Measurements from ENCODE around the gene STRIT1. TPM values are rescaled to one million over a fixed set of nuclear protein-coding genes. Genes with fewer than 3 reads are reported as not detected.
"Not testable (repeated sequence)": the region's sequence is repeated elsewhere in the genome, so short reads cannot be mapped to it uniquely, and the experiment has no call there.

STRIT1 gene
- total RNA-seq, 1 donor from 2014 or later = not detected

DNA sequence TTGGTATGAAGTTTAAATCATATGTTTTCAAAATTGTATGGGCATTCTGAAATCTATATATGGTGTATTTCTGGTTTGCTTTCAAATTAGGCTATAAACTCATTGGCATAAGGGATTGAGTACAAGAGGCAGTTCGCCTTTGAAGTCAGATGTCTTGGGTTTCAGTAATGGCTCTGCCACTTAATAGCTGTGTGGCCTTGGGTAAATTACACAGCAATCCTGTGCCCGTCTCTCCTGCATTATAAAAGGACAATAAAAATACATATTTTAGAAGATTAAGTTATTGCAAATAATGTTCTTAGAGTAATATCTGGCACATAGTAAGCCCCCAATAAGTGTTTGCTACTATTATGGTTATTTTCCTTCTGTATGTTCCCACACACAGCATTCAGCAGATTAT, 20.4 kb upstream of the STRIT1 start:
- DNase-seq (ENCODE audit: low read depth, low spot score) = no peak

DNA sequence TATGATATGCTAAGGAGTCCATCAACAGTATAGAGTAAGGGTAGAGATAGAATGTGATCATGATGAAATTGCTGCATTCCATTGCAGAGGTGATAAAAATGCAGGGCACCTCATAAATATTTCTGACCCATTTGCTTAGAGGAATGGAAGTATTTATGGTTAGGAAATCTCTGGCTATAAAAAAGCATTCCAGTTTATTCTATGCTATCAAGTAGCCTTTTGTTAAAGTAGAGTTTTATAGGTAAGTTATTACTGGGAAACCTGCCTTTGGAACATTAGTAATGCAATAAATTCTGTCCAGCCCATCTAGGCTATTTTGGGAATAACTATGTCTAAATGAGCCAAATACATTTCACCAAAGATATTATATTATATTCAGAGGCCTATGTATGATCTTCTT, 19.8 kb upstream of the STRIT1 start:
- DNase-seq (ENCODE audit: low read depth, low spot score) = no peak

DNA sequence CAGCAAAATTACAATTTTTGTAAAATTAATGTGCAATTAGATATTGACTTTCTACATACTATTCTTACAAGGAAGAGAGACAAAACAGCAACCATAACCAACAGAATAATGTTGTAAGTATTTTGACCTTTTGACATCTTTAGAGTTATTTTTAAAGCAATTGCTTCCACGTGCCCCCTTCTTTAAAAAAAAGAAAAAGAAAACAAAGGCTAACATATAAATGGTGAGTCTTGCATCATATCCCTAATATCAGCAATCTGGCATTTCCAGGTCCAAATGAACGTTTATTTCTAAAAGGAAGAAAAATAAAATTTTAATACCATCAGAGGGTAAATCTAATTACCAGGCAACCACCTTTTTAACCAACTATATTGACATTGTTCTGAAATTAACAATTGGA, 19.3 kb upstream of the STRIT1 start:
- no peak for DNase-seq (ENCODE audit: low read depth, low spot score)

DNA sequence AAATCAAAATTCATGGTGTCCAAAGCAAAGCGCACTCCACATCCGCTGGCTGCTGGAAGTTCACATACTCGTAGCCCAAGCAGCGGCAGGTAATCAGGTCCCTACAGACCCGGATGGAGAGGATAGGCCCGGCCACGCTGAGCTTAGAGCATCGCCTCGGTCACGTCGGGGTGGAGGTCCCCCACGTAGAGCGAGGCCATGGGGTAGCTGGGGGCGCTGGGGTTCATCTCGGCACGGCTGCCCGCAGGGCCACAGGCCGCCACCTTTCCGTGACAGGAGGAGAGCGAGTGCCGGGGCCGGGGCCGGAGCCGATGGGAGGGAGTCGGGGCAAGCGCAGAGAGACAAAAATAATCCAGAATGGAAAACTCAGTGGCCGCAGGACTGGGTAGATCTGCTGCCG, 16.1 kb upstream of the STRIT1 start:
- no peak for DNase-seq (ENCODE audit: low read depth, low spot score)

DNA sequence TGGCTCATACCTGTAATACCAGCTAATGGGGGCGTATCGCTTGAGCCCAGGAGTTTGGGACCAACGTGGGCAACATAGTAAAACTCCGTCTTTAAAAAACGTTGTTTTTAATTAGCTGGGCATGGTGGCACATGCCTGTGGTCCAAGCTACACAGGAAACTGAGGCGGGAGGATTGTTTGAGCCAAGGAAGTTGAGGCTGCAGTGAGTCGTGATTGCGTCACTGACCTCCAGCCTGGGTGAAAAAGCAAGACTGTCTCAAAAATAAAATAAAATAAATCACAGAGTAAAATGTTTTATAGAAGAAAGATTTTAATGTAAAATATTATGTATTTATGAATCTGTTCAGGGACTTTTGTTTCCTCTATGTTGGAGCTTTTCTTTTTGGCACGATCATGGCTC, 15.3 kb upstream of the STRIT1 start:
- DNase-seq (ENCODE audit: low read depth, low spot score) = no peak

DNA sequence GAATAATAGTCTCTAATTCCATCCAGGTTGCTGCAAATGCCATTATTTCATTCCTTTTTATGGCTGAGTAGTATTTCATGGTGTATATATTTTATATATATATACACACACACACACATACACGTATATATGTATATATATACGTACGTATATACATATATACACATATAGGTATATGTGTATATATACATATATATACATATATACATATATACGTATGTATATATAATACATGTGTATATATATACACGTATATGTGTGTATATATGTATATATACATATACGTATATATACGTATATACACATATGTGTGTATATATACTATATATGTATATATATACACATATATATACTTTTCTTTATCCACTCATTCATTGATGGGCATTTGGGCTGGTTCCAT, 13.7 kb upstream of the STRIT1 start:
- no peak for DNase-seq (ENCODE audit: low read depth, low spot score)

DNA sequence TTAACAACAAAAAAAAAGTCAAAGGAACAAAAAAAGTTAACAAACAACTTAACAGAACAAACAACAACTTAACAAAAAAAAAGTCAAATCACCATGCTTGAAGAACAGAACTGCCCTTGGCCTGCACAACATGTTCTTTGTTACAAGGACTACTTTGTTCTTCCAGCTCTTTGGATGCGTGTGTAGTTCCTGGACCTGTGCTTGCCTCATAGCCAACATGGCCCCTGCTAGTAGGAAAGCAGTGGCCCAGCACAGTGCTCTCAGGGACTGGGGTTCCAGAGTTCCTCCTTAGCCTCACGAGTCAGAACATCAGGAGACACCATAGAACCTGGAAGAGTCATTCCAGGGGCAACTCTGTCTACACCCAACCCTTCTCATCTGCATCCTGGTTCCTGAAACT, 10.9 kb upstream of the STRIT1 start:
- DNase-seq (ENCODE audit: low read depth, low spot score) = no peak

DNA sequence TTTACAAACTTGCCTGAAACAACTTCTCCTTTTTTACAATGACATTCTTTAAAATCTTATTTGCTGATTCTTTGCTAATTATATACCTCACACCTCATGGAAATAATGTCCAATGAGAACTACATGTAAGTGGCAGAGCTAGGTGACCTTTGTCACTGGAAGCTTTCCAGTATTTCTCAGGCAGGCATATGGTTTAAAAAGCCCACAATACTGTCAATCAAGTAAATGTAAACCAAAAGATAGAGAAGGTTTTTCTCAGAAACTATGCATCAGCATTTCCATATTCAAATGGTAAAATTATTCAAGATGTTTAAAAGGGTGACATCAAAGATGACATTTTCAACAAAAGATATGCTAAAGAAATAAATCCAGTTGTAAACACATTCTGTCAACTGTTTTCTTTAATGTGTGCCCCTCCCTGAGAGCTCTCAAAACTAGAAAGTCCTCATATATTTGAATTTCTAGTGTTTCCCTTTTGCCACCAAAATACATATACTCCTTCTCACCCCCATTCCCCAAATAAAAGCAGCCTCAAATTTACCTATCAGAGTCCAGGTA, 10.1 kb upstream of the STRIT1 start:
- no peak for DNase-seq (ENCODE audit: low read depth, low spot score)

DNA sequence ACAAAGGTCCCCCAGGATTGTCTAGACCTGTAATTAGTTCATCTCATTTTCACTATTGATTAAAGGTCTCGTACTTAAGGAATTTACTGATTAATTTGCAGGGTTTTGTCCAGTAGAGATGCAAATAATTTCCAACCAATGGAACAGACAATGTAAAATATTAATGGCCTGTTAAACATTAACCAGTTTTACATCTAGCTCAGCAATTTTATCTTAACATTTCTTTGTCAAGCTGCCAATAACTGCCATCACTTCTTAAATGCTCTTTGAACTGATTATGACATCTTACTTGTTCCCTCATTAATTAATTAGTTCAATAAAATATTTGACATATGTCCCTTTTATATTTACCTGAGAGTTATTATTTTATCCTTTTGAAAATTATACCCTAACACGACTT, 9.4 kb upstream of the STRIT1 start:
- no peak for DNase-seq (ENCODE audit: low read depth, low spot score)

DNA sequence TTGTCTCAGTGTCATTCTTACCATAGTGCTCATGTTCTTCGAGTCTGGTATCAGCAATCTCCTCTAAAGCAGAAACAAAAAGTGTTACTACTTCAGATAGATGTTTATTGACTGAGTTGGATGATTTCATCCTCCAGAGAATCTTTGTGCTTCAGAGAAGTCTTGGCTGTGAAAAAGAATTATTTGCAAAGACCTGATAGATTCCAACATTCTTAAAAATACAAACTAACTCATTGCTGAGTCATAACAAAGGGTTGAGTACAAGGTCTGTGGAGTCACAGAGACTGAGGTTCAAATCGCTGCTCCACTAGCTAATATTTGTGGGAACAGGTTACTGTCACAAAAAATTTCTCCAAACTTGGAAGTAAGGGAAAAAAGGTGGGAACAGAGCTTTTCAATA, 9.0 kb upstream of the STRIT1 start:
- DNase-seq (ENCODE audit: low read depth, low spot score) = no peak

DNA sequence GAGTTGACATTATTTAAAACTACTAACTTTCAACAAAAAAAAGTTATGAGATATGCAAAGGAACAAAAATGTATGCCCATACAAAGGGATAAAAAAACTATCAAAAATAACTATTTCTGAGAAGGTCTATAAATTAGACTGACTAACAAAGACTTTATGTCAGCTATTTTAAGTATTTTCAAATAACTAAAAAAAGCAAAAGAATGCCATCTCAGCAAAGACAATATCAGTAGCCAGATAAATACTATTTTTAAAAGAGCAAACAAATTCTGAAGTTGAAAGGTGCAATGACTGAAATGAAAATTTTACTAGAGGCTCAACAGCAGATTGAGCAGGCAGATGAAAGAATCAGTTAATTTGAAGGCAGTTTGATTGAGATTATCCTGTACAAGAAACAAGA, 3.6 kb upstream of the STRIT1 start:
- DNase-seq (ENCODE audit: low read depth, low spot score) = no peak

DNA sequence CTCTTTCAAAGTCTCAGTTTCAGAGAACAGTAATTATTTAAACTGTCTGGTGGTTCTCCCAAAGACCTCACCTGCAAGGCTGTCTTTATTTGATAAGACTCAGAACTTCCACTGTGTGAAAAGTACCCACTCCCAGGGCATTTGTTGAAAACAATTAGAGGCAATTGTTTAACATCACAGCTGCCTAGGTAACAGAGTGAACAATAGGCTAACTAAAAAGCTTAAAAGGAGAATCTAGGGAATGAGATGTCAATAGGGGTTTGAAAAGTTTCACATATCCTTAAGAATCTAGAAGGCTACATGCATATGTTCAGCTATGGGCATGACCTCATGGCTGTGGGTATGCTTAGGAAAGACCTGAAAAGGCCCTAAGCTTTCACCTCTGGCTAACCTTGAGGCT, 2.9 kb upstream of the STRIT1 start:
- no peak for DNase-seq (ENCODE audit: low read depth, low spot score)

DNA sequence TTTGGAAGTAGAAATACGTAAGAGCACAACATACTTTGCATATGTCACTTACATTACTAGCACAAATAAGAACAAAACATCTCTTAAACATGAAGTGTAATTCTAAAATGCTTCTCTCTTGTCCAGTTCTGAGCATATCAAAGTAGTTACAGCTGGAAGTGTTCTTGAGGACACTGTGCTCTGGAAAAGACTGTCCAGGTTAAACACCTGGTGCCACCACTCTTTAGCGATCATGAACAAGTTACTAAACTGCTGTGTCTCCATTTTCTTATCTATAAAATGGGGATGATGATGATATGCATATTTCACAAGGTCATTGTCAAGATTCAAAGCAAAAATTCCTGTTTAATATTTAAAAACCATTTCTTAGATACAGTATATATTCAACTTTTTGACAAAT, 790 bp downstream of the STRIT1 start:
- no peak for DNase-seq (ENCODE audit: low read depth, low spot score)

DNA sequence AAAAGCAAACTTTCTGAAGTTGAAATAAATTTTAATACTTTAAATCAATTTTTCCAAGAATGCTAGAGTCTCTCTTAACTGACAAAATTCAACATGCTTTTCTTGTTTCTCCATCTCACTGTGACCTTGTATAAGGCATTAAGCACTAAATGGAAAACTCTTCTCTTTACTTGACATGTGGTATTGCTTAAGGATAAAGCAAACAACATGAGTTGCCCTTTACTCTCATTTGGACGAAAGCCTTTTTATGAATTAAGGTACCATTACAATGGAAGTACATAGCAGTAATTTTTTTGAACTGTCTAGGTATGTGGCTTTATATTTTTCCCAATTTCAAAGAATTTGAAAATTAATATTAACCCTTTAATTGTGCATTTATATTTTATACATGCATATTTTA, 1.4 kb downstream of the STRIT1 start:
- no peak for DNase-seq (ENCODE audit: low read depth, low spot score)

DNA sequence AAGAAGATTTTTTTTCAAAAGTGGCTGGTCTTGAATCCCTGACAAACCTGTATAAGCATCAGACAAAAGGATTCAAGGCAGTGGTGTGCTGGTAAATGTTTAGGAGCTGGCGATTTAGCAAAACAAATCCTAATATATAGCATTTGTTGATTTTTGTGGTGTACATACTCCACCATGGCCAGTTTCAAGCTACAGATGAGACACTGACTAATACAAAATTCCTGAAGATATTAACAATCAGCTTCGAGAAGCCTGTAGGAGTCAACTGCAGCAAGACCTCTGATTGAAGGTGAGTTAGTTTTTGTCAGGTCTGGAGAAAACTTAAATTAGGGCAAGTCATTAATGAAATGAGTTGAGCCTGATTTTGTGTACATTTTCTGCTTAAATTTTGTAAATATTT, 6.7 kb downstream of the STRIT1 start:
- no peak for DNase-seq (ENCODE audit: low read depth, low spot score)

DNA sequence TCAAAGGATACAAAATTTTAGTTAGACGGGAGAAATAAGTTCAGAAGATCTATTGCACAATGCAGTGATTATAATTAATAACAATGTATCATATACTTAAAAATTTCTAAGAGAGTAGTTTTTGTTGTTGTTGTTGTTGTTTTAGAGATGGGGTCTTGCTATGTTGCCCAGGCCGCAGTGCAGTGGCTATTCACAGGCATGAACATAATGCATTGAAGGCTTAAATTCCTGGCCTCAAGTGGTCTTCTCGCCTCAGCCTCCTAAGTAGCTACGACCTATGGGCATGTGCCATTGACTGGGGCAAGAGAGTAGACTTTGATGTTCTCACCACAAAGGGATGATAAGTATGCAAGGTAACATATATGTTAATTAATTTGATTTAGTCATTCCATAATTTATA, 7.5 kb downstream of the STRIT1 start:
- no peak for DNase-seq (ENCODE audit: low read depth, low spot score)

DNA sequence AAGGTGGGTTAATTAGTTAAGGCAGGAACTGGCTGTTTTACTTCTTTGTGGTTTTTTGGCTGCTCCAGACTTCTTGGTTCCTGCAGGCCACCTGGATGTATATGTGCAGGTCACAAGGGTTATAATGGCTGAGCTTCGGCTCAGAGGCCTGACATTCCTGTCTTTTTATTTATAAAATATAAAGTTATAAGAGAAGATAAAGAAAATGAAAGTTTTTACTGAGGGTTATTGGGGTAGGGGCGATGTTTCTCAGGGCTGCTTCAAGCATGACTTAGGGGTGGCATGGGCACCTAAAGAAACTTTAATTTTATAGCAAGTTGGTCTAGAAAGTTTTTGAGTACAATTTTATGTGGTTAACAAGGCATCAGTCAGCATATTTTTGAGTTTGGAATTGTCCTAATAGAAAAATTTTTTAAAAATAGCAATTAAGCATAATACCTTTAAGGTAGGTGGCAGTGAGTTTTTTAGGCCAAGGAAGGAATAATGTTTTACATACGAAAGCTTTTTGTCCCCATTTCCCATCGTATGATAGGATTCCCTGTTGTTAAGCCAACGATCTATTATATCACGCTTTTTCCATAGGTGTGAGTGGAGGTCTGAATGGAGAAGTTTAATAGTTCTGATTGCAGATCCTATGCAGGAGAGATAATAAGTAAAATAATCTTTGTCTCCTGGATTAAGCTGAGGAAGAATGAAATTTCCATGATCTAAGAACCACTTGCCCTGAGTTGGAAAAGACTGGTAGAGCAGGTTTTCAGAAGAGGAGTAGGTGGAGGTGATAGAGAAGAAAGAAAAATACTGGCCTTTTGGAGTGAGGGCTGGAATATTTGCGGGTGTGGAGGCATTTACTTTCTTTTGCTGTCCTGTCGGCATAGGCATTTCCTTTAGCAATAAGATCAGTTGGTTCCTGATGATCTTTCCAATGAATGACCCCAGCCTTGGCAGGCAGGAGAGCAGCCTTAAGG, 10.1 kb downstream of the STRIT1 start:
- no peak for DNase-seq (ENCODE audit: low read depth, low spot score)

DNA sequence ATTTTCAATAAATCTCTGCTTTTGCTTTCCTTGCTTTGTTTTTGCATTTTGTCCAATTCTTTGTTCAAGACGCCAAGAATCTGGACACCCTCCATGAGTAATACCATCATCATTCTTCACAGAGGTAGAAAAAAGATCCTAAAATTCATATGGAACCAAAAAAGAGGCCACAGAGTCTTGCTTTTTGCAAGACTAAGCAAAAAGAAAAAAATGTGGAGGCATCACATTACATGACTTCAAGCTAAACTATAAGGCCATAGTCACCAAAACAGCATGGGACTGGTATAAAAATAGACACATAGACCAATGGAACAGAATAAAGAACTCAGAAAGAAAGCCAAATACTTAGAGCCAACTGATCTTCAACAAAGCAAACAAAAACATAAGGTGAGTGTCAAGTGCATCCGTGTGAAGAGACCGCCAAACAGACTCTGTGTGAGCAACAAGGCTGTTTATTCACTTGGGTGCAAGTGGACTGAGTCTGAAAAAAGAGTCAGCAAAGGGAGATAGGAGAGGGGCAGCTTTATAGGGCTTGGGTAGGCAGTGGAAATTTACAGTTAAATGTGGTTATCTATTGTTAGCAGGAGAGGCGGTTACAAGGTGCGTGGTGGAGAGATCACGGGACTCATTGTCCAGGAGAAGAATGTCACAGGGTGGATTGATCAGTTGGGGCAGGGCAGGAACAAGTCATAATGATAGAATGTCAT, 10.9 kb downstream of the STRIT1 start:
- no peak for DNase-seq (ENCODE audit: low read depth, low spot score)

DNA sequence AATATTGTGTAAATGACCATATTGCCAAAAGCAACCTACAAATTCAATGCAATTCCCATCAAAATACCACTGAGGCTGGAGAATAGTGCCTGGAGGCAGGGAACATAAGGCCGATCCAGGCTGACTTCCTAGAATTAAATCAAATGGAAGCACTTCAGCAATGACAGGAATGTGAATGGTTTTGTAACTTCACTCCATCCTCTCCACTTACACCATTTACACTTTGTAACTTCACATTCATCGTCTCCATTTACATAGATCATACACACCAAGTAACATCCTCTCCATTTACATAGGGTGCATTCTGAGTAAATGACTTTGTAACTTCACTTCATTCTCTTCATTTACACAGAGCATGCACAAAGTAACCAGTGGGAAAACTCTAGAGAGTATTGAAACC, 11.6 kb downstream of the STRIT1 start:
- DNase-seq (ENCODE audit: low read depth, low spot score) = no peak

DNA sequence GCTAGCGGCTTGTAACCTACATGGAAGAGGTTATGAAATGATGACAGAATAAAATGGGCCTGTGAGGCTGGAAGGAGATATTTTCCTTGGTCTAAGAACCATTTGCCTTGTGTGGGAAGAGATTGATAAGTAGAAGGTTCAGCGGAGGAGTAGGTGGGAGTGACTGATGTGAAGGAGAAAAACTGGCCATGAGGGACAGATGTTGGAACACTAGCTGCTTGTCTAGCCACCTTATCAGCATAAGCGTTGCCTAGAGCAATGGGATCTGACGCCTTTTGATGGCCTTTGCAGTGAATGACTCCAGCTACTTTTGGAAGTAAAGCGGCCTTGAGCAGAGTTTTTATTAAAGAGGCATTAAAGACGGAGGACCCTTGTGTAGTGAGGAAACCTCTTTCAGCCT, 17.4 kb downstream of the STRIT1 start:
- not testable (repeated sequence) for DNase-seq (ENCODE audit: low read depth, low spot score)

DNA sequence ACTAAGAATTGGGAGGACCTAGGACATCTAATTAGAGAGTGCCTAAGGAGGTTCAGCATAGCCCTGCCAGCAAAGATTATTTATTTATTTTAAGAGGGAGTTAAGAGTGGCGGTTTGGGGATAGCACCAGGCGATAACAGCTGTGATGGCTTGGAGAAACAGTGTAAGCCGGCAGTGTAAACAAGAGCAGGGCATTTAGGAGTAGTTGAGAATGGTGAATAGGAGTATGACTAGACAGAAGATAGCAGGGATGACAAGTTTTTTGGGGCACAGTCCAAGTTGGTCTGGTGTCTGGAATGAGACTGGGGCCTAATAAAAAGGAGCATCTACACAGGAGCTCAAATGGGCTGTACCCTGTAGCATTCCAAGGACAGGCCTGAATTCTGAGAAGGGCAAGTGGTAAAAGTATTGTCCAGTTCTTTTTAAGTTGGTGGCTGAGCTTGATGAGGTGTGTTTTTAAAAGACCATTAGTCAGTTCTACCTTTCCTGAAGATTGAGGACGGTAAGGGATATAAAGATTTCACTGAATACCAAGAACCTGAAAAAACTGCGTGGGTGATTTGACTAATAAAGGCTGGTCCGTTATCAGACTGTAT, 18.2 kb downstream of the STRIT1 start:
- DNase-seq (ENCODE audit: low read depth, low spot score) = not testable (repeated sequence)

DNA sequence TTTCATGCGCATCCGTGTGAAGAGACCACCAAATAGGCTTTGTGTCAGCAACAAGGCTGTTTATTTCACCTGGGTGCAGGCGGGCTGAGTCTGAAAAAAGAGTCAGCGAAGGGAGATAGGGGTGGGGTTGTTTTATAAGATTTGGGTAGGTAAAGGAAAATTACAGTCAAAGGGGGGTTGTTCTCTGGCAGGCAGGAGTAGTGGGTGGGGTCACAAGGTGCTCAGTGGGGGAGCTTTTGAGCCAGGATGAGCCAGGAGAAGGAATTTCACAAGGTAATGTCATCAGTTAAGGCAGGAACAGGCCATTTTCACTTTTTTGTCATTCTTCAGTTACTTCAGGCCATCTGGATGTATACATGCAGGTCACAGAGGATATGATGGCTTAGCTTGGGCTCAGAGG, 19.0 kb downstream of the STRIT1 start:
- not testable (repeated sequence) for DNase-seq (ENCODE audit: low read depth, low spot score)

Measured in pulmonary artery endothelial cell (primary cell).